Stimulated activated CD8-positive, alpha-beta memory T cell treated with anti-CD3 and anti-CD28 coated beads, Interleukin-12 subunit alpha, Interleukin-12 subunit beta, amount 100 ng/mL, for 24 hours (primary cell): ENCODE data around the gene FFAR4.

ENCODE experiments used
- DNase-seq: peaks from one replicate; pipeline ENCODE4 v3.0.0-alpha.2; 2020; ENCODE audit errors: extremely low read depth

FFAR4 gene

GRCh38 chr10:93572606-93573005 is 6.1 kb downstream of the FFAR4 start:
- no peak for DNase-seq

DNA sequence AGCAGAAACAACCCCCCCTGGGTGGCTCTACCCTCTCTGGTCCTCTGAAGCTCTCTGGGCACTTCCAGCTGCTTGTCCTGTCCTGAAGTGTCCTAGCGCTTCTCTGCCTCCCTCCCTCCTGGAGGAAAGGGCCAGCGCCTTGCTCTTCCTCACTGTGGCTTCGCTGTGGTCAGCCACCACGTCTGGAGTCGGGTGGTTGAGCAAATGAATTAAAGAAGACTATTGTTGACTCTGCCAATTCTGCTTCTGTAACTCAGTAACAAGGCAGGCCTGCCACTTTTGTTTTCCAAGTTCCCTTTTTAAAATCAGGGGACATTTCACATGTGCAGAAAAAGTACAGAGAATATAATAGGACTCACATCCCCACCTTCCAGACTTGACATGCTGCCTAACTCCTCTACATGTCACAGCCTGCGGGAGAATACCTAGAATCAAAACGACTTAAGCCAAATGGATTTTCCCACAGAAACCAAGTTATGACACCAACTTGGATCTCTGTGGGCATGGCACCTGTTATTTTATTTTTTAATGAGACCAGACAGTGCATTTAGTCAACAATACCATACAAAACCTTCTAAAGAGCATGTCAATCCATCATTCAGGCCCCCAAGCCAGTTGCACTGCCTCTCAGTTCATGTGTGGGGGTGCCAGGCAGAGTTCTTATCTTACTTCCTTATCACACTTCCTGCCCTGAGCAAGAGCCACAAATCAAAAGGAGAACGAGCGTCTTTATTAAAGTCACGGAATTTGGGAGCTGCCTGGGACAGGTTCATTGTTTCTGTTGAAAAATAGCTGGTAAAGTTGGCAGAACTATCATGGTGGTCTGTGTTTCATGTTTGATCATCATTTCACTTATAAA is 6.8 kb downstream of the FFAR4 start:
- no peak for DNase-seq

GRCh38 chr10:93573924-93574323 is 7.5 kb downstream of the FFAR4 start:
- DNase-seq: no peak

GRCh38 chr10:93576888-93577287 is 10.4 kb downstream of the FFAR4 start:
- no peak for DNase-seq

DNA sequence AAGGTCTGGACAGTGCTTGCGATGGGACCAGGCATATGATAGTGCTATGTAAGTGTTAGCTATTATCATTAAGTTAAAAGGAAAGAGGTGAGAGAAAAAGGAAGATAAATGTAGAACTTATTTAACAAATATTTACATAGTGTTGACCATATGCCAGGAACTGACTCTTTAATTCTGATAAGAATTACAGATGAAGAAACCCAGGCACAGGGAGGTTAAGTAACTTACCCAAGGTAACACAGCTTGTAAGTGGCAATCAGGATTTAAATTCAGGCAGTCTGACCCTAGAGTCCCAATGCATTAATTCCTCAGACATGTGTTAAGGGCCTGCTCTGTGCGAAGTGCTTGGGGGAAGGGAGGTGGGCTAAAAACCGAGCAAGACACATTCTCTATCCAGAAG is 11.1 kb downstream of the FFAR4 start:
- no peak for DNase-seq

- DNase-seq: no peak
Observed at GRCh38 chr10:93579089-93579488, 12.6 kb downstream of the FFAR4 start.

GRCh38 chr10:93579985-93580711 is 13.7 kb downstream of the FFAR4 start:
- no peak for DNase-seq

DNA sequence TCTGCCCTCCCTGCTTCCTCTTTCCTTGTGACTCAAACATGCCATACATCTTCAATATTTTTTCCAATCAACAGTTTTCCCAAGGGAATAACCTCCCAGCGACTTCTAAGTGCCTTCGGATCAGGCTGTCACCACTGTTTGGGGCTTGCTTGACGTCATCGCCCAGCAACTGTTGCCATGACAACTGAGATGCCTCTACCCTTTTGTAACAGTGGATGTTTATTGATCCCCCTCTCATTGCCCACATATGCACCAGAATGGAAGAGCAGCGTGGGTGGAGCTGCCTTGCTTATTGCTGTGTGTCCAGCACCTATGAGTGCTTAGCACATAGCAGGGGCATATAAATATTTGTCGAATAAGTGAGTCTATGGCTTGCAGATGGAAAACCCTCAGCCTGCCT is 14.4 kb downstream of the FFAR4 start:
- DNase-seq: no peak

DNA sequence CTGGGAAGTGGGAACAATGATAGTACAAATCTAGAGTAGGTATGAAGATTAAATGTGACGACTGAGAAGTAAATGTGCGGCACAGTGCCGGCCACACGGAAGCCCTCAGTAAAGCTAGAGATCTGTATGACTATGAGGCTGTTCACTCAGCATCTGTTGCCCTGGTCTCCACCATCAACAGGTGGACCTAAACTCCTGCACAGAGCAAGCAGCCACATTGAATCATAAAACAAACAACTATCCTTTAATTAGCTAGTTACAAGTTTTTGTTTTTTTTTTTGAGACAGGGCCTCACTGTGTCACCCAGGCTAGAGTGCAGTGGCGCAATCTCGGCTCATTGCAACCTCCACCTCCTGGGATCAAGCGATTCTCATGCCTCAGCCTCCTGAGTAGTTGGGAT is 18.0 kb downstream of the FFAR4 start:
- no peak for DNase-seq

DNA sequence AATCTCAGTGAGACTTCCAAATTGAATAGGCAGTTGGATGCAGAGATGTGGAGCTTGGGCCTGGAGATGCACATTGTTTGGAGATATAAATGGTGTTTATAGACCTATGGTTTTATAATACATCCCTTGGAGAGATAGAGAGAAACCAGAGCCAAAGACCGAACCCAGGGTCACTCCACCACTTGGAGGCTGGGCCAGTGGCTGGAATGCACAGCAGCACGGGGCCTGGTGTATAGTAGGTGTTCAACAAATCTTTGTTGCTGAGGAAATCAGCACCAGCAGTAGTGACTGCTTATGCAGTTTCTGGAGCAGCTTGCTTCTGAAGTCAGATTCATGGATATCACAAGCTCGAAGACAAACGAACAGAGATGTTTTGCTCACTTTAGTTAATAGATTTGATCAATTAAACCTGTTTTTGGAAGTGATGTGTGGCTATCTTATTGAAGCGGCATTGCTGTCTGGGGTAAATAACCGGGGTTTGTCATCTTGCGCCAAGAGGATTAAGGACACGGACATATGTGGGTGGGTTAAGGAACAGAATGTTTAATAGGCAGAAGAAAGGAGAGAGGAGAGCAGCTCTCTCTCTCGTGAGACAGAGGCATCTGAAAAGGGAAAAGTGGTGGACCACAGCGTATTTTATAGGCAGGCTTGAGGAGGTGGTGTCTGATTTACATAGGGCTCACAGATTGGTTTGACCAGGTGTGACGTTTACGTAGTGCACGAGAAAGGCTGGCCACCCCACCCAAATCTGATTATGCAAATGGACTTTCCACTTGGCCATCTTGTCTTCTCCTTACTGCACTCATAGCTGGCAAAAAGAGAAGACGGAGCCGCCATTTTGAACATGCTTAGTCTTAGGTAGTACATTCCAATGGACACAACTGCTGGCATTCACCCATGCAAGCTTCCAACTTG is 23.4 kb downstream of the FFAR4 start:
- DNase-seq: no peak

- DNase-seq: no peak
Observed at GRCh38 chr10:93590638-93591037, 24.2 kb downstream of the FFAR4 start.

DNA sequence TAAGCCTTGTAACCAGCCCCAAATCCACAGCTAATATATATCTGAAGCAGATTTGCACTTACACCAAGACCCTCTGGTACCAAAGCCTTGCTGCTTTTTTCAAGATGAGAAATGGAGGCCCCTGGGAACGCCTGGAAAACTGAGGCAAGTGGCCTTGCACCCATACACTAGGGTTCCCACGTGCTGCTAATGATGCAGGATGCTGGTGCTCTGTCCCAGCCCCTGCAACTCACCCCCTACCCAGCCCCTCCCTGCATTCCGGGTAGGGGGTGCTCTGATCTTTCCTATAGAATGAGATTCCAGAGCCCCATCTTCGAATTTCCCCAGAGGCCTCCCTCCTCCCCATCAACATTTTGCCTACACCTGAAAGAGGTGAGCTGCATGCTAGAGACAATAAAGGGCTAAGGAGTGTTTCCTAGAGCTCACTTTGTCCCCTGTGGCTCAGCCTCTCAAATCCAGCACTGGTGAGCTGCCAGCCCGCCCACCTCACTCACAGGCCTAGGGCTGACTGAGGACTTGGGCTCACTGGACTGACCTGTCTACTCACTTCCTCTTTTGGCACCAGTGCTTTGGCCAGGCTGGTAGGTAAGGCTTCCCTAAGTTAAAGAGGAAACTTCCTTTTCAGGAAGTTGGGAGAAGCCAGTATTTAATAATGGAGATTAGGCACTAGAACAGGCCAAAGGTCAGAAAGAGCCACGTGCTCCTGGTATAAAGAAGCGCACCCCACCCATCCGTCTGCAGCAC is 24.8 kb downstream of the FFAR4 start:
- DNase-seq: no peak

DNA sequence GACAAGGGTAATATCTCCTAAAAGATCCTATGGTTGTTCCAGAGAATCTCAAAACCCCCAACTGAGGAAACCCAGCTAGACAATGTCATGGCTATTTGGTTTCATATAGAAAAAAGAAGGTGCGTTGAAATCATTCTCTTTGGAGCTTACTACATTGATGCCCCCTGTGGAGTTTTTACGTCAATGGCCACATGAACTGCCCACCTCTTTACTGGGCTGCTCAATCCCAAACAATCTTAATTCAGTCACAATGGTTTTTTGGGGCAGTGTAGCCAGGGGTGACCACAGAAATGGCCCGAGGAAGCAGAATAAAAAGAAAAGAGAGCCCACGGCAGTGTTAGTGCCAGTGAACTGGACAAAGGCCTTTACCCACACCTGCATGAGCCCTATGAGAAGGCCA is 26.8 kb downstream of the FFAR4 start:
- no peak for DNase-seq

DNA sequence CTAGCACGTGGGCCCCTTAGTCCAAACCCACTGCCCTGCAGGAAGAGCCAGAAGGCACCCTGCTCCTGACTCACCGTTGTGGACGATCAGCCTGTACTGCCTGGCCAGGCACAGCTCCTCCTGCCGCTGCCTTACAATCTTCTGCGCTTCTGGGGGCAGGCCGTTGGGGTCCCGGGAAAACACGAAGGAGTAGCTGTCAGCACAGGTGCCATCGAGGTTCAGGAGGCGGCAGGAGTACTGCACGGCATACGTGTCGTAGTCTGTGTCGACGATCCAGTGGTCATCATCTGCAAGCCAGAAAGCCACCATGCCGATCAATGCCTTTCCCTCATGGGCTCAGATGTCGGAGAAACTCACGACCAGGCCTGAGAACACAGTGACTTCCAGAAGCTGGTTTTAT is 27.3 kb downstream of the FFAR4 start:
- DNase-seq: no peak

GRCh38 chr10:93594518-93594917 is 28.1 kb downstream of the FFAR4 start:
- no peak for DNase-seq

GRCh38 chr10:93595378-93596161 is 29.1 kb downstream of the FFAR4 start:
- no peak for DNase-seq

- DNase-seq: no peak
Observed at GRCh38 chr10:93596539-93596938, 30.1 kb downstream of the FFAR4 start.

DNA sequence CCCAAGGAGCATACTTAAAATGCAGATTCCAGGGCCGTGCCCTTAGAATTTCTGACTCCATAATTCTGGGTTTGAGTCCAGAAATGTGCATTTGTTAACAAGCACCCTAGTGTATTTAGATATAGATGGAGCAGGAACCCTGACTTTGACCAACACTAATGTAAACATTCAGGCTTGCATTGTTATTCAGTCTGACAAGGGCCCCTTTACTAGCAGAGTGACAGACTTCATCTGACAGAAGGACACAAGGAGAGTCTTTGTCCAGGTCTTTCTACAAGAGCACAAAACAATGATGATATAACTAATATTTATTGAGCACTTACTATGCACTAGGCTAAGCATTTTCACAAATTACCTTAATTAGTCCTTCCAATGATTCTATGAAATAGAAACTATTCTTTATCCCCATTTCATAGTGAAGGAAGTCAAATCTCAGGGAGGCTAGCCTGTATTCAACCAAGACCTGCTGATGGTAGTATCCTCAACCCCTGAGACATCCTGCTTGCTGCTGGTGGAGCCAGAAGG is 30.7 kb downstream of the FFAR4 start:
- no peak for DNase-seq

- no peak for DNase-seq
Observed at GRCh38 chr10:93598157-93598556, 31.7 kb downstream of the FFAR4 start.

DNA sequence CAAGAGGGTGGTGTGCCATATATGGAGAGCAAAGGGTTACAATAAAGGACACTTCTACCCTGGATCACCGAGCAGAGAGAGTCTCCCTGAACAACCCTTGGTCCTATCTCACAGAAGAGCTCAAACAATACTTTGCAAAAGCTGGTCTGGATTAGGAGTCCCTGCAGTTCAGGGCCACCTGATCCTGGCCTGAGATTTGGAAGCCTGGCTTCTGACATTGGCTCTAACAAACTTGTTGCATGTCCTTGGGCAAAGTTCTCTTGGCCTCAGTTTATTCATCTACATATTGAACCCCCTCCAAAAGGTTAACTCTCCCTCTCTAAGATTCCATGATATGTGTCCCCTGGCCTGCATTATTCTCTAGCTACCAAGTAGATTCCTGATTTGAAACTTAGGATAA is 32.9 kb downstream of the FFAR4 start:
- no peak for DNase-seq
